ENCODE results near the gene SEMA5A. TPM values are rescaled to one million over a fixed set of nuclear protein-coding genes. Genes with fewer than 3 reads are reported as not detected.

Gene SEMA5A
- total RNA-seq, 4 donors from 2014 or later, result 15.0 to 81.0 (median 52.9) TPM

DNA sequence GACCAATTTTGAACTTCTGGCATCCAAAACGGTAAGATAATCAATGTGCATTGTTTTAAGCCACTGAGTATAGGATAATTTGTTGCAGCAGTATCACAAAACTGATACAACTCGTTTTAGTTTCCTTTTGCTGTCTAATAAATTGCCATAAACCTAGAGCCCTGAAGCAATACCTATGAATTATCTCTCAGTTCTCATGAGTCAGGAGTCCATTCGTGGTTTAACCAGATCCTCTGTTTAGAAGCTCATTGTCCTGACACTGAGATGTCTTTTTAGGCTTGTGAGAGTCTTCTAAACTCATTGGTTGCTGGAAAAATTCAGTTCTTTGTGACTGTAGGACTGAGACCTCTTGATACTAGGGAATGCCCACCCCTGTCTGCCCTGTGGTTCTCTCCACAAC is 262.9 kb downstream of the SEMA5A start:
- H3K4me1 ChIP-seq, result no peaks in the 10 kb centered on the region
- 57 to 72% methylated on average over 3 of the region's 3 CpGs for WGBS, 2 donors (ENCODE audit: low coverage in 1 of 2)
- no peak overlapping the region for H3K4me3 ChIP-seq
- in situ Hi-C loops (cut with MboI; ENCODE audit: low pct_ligation_motif_present in 1 of 4, low pct_unique_long_range_greater_than_20kb in 1 of 4, low sequenced_read_pairs in 3 of 4) (no loop called here), intact Hi-C loops (cut with DNase I; ENCODE audit: low total_unique reads) (no loop called here)
- H3K27ac ChIP-seq, result no peak overlapping the region
- TF ChIP-seq POLR2AphosphoS5 (IDR thresholded peaks at IDR 0.05) (no peak), POLR2A (IDR thresholded peaks at IDR 0.05) (no peak), EP300 (IDR thresholded peaks at IDR 0.05; ENCODE audit: low read depth) (no peak)
- TF ChIP-seq, protein P1, sequence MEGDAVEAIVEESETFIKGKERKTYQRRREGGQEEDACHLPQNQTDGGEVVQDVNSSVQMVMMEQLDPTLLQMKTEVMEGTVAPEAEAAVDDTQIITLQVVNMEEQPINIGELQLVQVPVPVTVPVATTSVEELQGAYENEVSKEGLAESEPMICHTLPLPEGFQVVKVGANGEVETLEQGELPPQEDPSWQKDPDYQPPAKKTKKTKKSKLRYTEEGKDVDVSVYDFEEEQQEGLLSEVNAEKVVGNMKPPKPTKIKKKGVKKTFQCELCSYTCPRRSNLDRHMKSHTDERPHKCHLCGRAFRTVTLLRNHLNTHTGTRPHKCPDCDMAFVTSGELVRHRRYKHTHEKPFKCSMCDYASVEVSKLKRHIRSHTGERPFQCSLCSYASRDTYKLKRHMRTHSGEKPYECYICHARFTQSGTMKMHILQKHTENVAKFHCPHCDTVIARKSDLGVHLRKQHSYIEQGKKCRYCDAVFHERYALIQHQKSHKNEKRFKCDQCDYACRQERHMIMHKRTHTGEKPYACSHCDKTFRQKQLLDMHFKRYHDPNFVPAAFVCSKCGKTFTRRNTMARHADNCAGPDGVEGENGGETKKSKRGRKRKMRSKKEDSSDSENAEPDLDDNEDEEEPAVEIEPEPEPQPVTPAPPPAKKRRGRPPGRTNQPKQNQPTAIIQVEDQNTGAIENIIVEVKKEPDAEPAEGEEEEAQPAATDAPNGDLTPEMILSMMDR (IDR thresholded peaks at IDR 0.05), result no peak
- H3K27me3 ChIP-seq, result no peaks in the 10 kb centered on the region
- no peaks in the 10 kb centered on the region for H3K36me3 ChIP-seq
- peaks cover 0 to 5% of the 10 kb centered on the region in 2 donors for H3K9me3 ChIP-seq
- DNase-seq, result no peak

- Histone ChIP-seq H3K36me3 (no peaks in the 10 kb centered on the region), H3K9me3 (peaks cover 0 to 5% of the 10 kb centered on the region in 2 donors), H3K27me3 (no peaks in the 10 kb centered on the region), H3K4me3 (no peak overlapping the region), H3K4me1 (no peaks in the 10 kb centered on the region), H3K27ac (no peak overlapping the region)
- 78 to 84% methylated on average over 3 of the region's 3 CpGs for WGBS, 2 donors (ENCODE audit: low coverage in 1 of 2)
- DNase-seq, result no peak
- intact Hi-C loops (cut with DNase I; ENCODE audit: low total_unique reads) (no loop called here), in situ Hi-C loops (cut with MboI; ENCODE audit: low pct_ligation_motif_present in 1 of 4, low pct_unique_long_range_greater_than_20kb in 1 of 4, low sequenced_read_pairs in 3 of 4) (no loop called here)
- TF ChIP-seq, protein P1 (IDR thresholded peaks at IDR 0.05), result no peak
- TF ChIP-seq POLR2A (IDR thresholded peaks at IDR 0.05) (no peak), EP300 (IDR thresholded peaks at IDR 0.05; ENCODE audit: low read depth) (no peak), POLR2AphosphoS5 (IDR thresholded peaks at IDR 0.05) (no peak)
Observed at GRCh38 chr5:9282211-9282610, 263.7 kb downstream of the SEMA5A start.

DNA sequence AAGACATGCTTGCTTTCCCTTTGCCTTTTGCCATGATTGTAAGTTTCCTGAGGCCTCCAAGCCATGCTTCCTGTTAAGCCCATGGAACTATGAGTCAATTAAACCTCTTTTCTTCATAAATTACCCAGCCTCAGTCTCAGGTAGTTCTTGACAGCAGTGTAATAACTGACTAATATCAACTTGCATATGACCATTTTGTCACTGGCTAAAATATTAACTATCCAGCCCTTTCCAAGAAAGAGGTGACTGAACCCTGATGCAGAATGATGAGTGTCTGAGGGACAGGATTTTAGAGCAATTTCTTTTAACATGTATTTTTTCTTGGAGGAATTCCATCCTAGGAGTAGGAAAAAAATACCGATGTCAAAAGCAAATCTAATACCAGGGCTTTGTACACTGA is 266.1 kb downstream of the SEMA5A start:
- 55 to 63% methylated on average over 1 of the region's 1 CpG for WGBS, 2 donors (ENCODE audit: low coverage in 1 of 2)
- intact Hi-C loops (cut with DNase I; ENCODE audit: low total_unique reads), result no loop called here
- TF ChIP-seq, protein P1 (IDR thresholded peaks at IDR 0.05), result no peak
- TF ChIP-seq POLR2A (IDR thresholded peaks at IDR 0.05), result no peak
- TF ChIP-seq EP300 (IDR thresholded peaks at IDR 0.05; ENCODE audit: low read depth), result no peak
- no peak for TF ChIP-seq POLR2AphosphoS5 (IDR thresholded peaks at IDR 0.05)

GRCh38 chr5:9278921-9279603 is 266.8 kb downstream of the SEMA5A start:
- TF ChIP-seq POLR2A (IDR thresholded peaks at IDR 0.05) (no peak), POLR2AphosphoS5 (IDR thresholded peaks at IDR 0.05) (no peak), EP300 (IDR thresholded peaks at IDR 0.05; ENCODE audit: low read depth) (no peak)
- TF ChIP-seq, protein P1 (IDR thresholded peaks at IDR 0.05), result no peak
- Histone ChIP-seq H3K36me3 (no peaks in the 10 kb centered on the region), H3K9me3 (peaks cover 0 to 5% of the 10 kb centered on the region in 2 donors), H3K27ac (no peak overlapping the region), H3K4me1 (no peaks in the 10 kb centered on the region), H3K27me3 (no peaks in the 10 kb centered on the region), H3K4me3 (no peak overlapping the region)
- DNase-seq, result no peak
- intact Hi-C loops (cut with DNase I; ENCODE audit: low total_unique reads) (no loop called here), in situ Hi-C loops (cut with MboI; ENCODE audit: low pct_ligation_motif_present in 1 of 4, low pct_unique_long_range_greater_than_20kb in 1 of 4, low sequenced_read_pairs in 3 of 4) (no loop called here)
- WGBS, 2 donors (ENCODE audit: low coverage in 1 of 2), result 73 to 86% methylated on average over 2 to 3 of the region's 3 CpGs

More for the DNA sequence above, 266.1 kb downstream of the SEMA5A start:
- Histone ChIP-seq H3K27me3 (no peaks in the 10 kb centered on the region), H3K4me3 (no peak overlapping the region), H3K27ac (no peak overlapping the region), H3K36me3 (no peaks in the 10 kb centered on the region), H3K4me1 (no peaks in the 10 kb centered on the region), H3K9me3 (peaks cover 0 to 5% of the 10 kb centered on the region in 2 donors)
- DNase-seq, result no peak
- in situ Hi-C loops (cut with MboI; ENCODE audit: low pct_ligation_motif_present in 1 of 4, low pct_unique_long_range_greater_than_20kb in 1 of 4, low sequenced_read_pairs in 3 of 4), result no loop called here
